Esophagus squamous epithelium (tissue), 4 donors: ENCODE results near the gene GNPTG.

Source experiments
- CTCF ChIP-seq, 6 experiments: fragments of 450-650 bp in 4 of 6; fragments of 200-600 bp in 2 of 6; sonication (generic) in 2 of 6; IDR thresholded peaks; one replicate each; pipeline ENCODE4 v1.5.1; 2016 to 2019; ENCODE audit warnings: antibody characterized with exemption in 6 of 6, mild to moderate bottlenecking in 4 of 6, moderate library complexity in 4 of 6
- POLR2A ChIP-seq, 4 donors: fragments of 450-650 bp; IDR thresholded peaks; one replicate each; pipeline ENCODE4 v1.6.1; 2017; ENCODE audit warnings: antibody characterized with exemption in 4 of 4, mild to moderate bottlenecking in 4 of 4, moderate library complexity in 3 of 4

GRCh38 chr16:1397779-1398178 is 46.0 kb downstream of the GNPTG start:
- no peak for TF ChIP-seq CTCF (IDR thresholded peaks at IDR 0.05)
- TF ChIP-seq POLR2A (IDR thresholded peaks at IDR 0.05): no peak
